ENCODE results near the gene ALX4.

Gene ALX4

GRCh38 chr11:44303401-44303938, 6.5 kb downstream of the ALX4 start:
- no peak overlapping the region for H3K27ac ChIP-seq
- H3K9me3 ChIP-seq: no peaks in the 10 kb centered on the region
- H3K27me3 ChIP-seq: peaks cover 98% of the 10 kb centered on the region
- no peak overlapping the region for H3K4me3 ChIP-seq (ENCODE audit: low read depth in 1 of 2, low read length in 1 of 2)
- TF ChIP-seq CTCF (IDR thresholded peaks at IDR 0.05): no peak
- peaks cover 19 to 26% of the 10 kb centered on the region in 2 experiments for H3K4me1 ChIP-seq (ENCODE audit: control insufficient read depth in 1 of 2, insufficient read depth in 1 of 2, low read depth in 1 of 2, low read length in 1 of 2)
- H3K36me3 ChIP-seq: no peaks in the 10 kb centered on the region

- Histone ChIP-seq H3K9me3 (no peaks in the 10 kb centered on the region), H3K27me3 (peaks cover 95% of the 10 kb centered on the region), H3K36me3 (no peaks in the 10 kb centered on the region), H3K4me3 (ENCODE audit: low read depth in 1 of 2, low read length in 1 of 2) (no peak overlapping the region), H3K4me1 (ENCODE audit: control insufficient read depth in 1 of 2, insufficient read depth in 1 of 2, low read depth in 1 of 2, low read length in 1 of 2) (peaks cover 19 to 26% of the 10 kb centered on the region in 2 experiments), H3K27ac (no peak overlapping the region)
- TF ChIP-seq CTCF (IDR thresholded peaks at IDR 0.05): no peak
These were observed 8.2 kb downstream of the ALX4 start for GRCh38 chr11:44301564-44302271.

- no peak overlapping the region for H3K4me3 ChIP-seq (ENCODE audit: low read depth in 1 of 2, low read length in 1 of 2)
- H3K36me3 ChIP-seq: no peaks in the 10 kb centered on the region
- no peak for TF ChIP-seq CTCF (IDR thresholded peaks at IDR 0.05)
- peaks cover 88% of the 10 kb centered on the region for H3K27me3 ChIP-seq
- no peaks in the 10 kb centered on the region for H3K9me3 ChIP-seq
- H3K4me1 ChIP-seq (ENCODE audit: control insufficient read depth in 1 of 2, insufficient read depth in 1 of 2, low read depth in 1 of 2, low read length in 1 of 2): peaks cover 14 to 19% of the 10 kb centered on the region in 2 experiments
- H3K27ac ChIP-seq: no peak overlapping the region
These were observed 8.9 kb downstream of the ALX4 start for GRCh38 chr11:44300844-44301563.

- H3K9me3 ChIP-seq: no peaks in the 10 kb centered on the region
- TF ChIP-seq CTCF (IDR thresholded peaks at IDR 0.05): no peak
- no peak overlapping the region for H3K4me3 ChIP-seq (ENCODE audit: low read depth in 1 of 2, low read length in 1 of 2)
- H3K27ac ChIP-seq: no peak overlapping the region
- peaks cover 80% of the 10 kb centered on the region for H3K27me3 ChIP-seq
- H3K4me1 ChIP-seq (ENCODE audit: control insufficient read depth in 1 of 2, insufficient read depth in 1 of 2, low read depth in 1 of 2, low read length in 1 of 2): no peaks in the 10 kb centered on the region
- H3K36me3 ChIP-seq: no peaks in the 10 kb centered on the region
These were observed 11.1 kb downstream of the ALX4 start for GRCh38 chr11:44298862-44299261.

- Histone ChIP-seq H3K4me1 (ENCODE audit: control insufficient read depth in 1 of 2, insufficient read depth in 1 of 2, low read depth in 1 of 2, low read length in 1 of 2) (no peaks in the 10 kb centered on the region), H3K27ac (no peak overlapping the region), H3K27me3 (peaks cover 54% of the 10 kb centered on the region), H3K36me3 (no peaks in the 10 kb centered on the region), H3K4me3 (ENCODE audit: low read depth in 1 of 2, low read length in 1 of 2) (no peak overlapping the region), H3K9me3 (no peaks in the 10 kb centered on the region)
- no peak for TF ChIP-seq CTCF (IDR thresholded peaks at IDR 0.05)
These were observed 19.7 kb downstream of the ALX4 start for GRCh38 chr11:44290208-44290607.
